ENCODE results near the gene AKAP12.
A peak's percentile ranks its signal among the peaks of the same experiment; 100 is the strongest.

The AKAP12 gene

DNA sequence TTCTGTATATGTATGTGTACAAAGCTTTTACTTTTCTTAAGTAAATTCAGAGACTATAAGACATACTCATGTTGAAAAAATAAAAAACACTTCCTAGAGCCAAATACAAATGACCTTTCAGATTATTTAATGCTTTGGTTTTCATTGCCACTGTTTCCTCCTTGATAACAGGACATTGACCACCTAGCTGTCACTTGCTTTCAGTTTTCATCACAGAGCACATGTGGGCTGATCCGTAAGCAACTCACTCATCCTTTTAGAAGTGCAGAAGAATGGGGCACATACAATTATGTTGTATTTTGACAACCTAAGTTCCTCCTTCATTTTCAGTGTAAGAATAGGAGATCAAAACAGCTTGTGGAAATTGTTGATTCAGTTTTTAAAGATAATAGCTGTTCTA lies 145.4 kb downstream of the AKAP12 start:
- DNase-seq = no peak

DNA sequence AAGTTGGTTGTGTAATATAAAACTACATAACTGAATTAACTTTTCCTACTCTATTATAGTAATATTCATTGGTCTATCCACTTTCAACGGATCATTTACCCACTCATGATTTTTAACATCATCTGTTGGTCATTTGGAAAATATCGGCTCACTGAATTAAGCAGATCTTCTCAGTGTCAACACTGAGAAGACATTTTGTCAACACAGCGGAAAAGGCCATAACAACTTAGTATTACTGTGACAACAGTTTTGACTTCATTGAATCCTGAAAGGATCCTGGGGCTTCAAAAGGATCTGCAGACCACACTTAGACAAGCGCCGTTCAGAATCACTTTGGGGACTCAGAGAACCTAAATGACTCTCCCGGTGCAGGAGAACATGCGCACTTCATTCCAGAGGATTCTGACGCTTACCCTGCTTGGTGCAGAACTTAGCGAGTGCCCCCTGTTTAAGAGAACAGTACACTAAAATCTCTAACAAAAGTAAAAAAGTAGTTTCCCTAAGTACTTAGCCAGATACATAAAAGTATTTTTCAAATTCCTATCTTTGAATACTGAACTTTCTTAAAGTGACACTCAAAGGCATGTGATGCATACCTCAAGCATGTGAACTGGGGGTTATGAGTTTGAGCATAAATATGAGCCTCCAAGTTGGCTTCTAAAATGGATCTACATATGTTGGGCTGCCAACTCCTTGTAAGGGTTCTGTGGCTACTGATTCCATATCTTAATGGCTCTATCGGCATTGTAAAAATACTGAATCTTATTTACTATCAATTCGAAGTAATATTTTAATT lies 147.6 kb downstream of the AKAP12 start:
- DNase-seq = no peak

DNA sequence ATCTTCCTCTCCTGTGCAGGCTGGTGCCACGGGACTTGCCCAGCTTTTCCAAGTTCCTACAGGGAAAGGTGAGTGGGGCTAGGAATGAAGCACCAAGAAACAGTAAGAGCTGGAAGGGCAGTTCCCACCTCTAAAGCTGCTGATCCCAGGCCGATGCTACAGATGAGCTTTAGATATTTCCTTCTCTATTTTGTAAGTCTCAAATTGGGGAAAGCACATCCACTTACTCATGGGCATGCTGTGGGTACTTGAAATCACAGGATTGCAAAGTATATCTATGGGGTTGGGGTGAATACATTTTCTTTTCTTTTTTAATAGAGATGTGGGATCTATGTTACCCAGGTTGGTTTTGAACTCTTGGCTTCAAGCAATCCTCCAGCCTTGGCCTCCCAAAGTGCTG lies 148.5 kb downstream of the AKAP12 start:
- DNase-seq = no peak

DNA sequence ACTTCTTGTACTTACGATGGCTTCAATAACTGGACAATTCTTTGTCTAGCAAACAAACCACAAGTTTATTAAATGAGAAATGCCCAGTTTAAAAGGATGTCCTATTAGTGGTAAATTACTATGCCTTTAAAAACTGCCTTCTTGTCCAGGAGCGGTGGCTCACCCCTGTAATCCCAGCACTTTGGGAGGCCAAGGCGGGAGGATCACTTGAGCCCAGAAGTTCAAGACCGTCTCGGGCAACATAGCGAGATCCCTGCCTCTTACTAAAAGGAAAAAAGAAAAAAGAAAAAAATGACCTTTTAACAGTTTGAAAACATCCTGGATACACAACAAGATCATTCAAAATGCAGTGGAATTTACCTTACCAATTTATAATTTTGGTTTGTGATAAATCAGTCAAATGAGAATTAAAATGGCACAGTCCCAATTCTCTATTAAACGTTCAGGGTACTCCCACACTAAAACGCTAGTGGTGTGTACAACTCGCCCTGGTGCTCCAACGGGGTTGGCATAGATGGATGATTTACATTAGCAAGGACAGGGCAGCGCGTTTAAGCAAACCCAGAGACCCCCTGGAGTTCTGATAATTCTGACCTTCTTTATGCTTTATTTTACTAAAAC lies 149.3 kb downstream of the AKAP12 start:
- no peak for DNase-seq

DNA sequence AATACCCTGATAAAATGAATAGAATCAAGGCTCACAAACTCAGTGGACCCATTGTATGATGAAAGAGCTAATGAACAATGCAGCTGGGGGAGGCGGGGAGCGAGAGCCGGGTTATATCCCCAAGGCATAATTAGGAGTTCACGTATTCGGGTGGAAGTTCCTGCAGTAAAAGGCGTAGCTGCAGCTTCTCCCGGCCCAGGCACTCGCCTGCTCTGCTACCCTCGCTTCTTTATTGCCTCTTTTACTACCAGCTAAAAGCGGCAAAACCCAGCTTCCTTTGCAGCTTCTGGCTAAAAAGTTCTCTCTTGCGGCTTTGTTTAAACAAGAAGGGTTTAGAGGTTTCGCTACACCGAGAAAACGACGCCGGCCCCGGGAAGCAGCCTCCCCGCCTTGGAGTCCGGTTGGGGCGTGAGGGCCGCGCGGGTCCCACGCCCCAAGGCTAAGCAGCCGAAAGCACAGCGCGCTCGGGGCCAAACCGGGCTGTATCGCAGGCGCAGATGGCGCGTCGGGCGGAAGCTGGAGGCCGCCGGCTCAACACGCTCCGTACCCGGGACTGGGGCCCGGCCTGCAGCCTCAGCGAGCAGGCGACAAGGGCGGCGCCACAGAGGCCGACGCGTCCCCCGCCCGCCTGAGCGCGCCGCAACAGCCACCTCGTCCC lies 150.0 kb downstream of the AKAP12 start:
- peak; percentile 61 for DNase-seq

DNA sequence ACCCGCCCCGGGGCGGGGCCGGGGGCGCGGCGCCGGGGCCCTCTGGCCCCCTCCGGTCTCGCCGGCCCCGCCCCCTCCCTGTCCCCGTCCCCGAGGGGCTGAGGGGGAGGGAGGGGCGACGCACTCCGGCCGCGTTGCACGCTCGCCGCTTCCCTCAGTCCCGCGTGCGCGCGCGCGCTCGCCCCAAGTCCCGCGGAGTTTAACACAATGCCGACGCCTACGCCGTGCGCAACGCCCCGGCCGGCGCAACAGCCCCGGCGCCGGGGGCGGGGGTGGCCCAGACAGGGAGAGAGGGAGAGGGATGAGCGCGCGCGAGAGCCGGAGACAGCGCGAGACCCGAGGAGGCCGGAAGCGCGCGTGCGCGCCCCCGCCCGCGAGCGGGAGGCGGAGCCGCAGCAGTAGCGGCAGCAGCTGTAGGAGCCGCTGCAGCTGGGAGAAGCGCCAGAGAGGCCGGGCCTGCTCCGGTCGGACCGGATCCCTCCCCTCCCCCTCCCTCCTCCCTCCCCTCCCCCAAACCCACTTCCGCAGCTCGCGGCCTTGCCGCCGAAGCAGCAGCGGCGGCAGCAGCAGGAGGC lies 150.6 kb downstream of the AKAP12 start:
- peak; percentile 97 for DNase-seq

DNA sequence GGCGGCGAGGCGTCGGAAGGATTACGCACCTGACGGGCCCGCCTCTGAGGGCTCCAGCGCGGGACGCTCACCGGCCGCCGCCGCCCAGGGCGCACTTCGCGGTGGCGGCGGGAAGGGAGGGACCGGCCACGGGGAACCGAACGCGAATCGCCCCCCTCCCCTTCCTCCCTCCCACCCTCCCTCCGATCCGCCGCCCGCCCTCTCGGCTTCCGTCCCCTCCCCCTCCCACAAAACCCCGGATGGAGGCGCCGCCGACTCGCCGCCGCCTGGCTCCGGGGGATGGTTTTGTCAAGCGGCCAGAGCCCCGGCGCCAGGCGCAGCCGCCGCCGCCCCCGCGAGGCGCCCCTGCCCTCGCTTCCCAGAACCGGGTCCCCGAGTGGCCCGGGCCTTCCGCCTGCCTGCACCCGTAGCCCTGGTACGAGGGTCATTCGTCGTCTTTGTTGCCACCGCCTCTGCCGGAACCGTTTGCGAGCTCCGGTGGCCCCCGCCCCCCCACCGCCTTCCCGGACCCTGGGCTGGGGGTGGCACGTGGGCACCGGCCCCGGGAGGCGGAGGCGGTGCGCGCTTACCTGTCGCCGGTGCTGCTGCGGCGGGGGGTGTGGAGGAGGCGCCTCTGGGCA lies 151.2 kb downstream of the AKAP12 start:
- DNase-seq = peak; percentile 84

DNA sequence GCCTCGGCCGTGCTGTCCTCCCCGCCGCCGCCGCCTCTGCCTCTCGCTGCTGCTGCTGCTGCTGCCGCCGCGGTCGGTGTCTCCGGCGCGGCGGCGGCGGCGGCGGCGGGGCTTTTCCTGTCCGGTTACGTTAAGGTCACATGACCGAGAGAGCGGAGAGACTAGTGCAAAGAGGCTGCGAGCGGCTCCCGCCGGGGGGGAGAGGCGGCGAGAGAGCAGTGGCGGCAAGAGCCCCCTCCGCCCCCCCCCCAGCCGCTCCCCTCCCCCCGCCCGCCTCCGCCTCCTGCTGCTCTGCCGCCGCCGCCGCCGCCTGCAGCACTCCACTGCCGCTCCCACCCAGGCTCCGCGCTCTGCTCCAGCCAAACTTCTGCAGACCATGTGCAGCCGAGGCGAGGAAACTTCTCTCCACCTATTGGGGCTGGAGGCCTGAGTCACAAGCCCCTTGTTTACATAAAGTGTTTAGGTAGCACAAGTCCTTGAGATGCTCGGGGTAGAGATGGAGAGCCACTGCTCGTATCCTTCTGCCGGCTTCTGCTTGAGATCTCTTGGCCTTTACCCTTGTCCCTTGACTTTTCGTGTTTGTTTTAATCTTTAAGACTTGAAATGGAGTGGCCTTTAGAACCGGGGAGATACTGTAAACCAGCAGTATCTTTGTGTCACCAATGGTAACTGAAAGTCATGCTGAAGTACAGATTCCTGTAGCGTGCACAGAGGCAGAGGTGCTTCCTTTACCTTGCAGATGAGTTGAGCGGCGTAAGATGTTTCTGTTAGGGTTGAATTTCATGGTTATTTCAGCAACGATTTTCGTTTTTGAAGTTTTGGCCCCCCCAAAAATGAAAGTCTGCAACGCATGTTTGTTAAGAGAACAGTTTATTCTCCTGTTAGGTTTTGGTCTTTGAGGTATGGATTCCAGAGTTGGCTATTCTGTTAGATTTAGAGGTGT lies 152.0 kb downstream of the AKAP12 start, which contains the start of gene ZBTB2:
Gene ZBTB2 (minus strand): TSS at position 89 of the 943 bp plus-strand sequence. CDS start 17,922 bp downstream, outside the sequence.
- DNase-seq = peak; percentile 73

DNA sequence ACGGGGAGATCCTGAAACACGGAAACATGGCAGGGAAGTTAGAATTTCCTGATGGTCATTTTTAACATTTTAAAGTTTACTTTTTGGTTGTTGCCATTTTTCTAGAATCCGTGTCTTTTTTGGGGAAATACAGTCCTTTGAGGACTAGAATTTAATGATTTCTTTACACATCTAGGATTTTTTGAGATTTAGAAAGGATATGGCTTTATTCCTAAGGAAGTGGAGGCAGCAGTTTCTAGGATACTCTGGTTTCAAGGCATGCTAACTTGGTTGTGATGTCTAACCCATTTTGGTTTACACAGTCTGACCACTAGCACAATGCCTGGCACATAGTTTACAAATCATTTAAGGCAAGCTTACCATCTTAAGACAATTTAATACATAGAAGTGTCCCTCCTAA lies 152.7 kb downstream of the AKAP12 start:
- no peak for DNase-seq

DNA sequence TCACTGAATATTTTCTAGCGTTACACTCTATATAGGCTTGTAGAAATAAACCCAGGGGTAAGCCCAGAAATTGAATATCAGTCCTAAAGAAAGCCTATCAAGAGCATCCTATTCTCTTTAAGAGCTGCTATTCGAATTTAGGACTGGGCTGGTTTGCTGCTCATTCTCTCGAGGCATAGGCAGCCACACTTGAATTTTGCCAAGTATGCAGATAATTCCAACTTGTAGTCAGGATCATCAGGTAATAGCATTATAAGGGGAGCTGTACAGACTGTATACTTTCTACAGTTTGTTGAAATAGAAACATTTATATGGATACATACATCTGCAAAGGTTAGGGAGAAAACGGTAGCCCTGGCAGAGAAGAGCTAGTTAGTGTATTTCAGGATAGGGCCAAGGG lies 153.6 kb downstream of the AKAP12 start:
- no peak for DNase-seq

DNA sequence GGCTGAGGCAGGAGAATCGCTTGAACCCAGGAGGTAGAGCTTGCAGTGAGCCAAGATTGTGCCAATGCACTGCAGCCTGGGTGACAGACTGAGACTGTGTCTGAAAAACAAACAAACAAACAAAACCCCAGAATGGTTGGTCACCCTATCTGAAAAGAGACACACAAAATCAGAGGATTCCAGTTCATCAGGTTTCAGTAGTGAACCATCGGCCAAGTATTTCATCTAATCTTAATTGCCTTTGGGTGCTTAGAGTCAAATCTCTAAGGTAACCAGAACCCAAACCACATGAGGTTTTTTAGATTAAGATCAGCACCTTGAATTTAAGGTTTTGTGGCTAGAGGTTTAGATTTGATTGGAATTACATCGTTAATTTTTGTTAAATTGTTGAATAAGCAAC lies 159.9 kb downstream of the AKAP12 start:
- no peak for DNase-seq

DNA sequence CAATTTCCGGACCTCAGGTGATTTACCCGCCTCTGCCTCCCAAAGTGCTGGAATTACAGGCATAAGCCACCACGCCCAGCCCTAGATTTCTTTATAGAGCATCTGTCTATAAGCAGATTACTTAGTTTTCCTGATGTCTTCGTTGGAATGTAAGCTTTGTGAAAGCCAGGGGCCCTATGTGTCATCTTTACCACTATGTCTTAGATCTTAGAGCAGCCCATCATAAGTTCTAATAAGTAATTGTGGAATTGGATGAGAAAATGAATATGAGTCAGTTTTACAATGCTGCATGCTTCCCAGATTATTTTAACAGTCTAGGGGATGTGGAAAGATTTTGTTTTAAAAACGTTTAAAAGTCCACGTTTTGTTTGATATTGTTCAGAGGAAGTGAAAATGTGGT lies 160.7 kb downstream of the AKAP12 start:
- no peak for DNase-seq

DNA sequence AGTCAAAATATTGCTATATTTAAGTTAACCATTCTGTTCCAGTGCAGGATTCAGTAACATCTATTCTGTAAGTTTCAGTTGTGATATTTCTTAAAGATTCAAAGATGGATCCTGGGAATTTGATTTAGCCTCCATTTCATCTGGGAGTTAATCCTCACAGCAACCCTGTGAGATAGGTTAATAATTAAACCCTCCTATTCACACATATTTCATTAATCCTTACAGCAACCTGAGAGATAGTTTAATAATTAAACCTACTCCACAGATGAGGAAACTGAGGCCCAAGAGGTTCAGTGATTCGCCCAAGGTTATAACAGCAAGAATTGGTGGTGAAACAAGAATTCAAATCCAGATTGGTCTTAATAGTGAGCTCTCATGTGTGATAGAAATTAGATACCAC lies 162.5 kb downstream of the AKAP12 start:
- no peak for DNase-seq

DNA sequence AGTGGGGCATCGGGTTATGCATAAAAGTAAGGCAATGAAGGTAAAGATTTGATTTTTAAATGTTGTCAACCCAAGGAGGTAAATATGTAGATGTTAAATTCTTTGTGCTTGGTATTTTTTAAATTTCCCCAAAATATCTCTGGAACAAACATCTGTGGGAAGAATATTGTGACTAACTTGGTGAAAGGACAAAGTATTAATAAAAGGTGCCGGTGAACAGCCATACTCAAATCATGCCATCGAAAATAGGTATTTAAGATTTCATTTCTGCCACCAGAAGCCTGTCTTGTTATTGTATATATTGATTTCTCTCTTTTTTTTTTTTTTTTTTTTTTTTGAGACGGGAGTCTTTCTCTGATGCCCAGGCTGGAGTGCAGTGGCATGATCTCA lies 164.1 kb downstream of the AKAP12 start:
- DNase-seq = no peak

Data from stimulated activated CD8-positive, alpha-beta memory T cell treated with anti-CD3 and anti-CD28 coated beads, Interleukin-4, amount 100 ng/mL, for 48 hours (primary cell).